HG02623 (cell line): Measurements from ENCODE around the gene FGD2.

Source experiments
- ATAC-seq: cut with Tn5 transposase; IDR thresholded peaks from one replicate; pipeline ENCODE4 v1.9.1; 2021; ENCODE audit warnings: moderate library complexity; ENCODE audit not compliant: unreplicated experiment

Gene FGD2, protein sequence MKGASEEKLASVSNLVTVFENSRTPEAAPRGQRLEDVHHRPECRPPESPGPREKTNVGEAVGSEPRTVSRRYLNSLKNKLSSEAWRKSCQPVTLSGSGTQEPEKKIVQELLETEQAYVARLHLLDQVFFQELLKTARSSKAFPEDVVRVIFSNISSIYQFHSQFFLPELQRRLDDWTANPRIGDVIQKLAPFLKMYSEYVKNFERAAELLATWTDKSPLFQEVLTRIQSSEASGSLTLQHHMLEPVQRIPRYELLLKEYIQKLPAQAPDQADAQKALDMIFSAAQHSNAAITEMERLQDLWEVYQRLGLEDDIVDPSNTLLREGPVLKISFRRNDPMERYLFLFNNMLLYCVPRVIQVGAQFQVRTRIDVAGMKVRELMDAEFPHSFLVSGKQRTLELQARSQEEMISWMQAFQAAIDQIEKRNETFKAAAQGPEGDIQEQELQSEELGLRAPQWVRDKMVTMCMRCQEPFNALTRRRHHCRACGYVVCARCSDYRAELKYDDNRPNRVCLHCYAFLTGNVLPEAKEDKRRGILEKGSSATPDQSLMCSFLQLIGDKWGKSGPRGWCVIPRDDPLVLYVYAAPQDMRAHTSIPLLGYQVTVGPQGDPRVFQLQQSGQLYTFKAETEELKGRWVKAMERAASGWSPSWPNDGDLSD

GRCh38 chr6:37005061-37005810, at the start of gene FGD2:
Gene FGD2, plus strand, starts transcription at chr6:37005655. Its CDS starts 163 bp downstream, at chr6:37005818.
- ATAC-seq, result peak; percentile 54

- no peak for ATAC-seq
Measured at GRCh38 chr6:36955671-36956445, 49.6 kb upstream of the FGD2 start.

DNA sequence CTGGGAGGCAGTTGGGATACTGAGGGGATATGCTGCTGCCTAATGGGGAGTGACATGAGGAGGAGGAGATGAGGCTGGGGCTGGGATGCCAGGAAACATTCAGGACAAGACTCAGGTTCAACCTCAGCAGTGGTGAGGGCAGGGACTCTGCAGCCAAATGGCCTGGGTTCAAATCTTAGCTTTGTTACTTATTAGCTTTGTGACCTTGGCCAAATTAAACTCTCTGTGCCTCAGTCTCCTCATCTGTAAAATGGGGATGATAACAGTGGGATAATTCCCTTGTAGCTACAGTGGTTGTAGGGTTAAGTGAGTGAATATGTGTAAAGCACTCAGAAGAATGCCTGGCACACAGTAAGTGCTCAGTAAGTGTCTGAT, 49.0 kb upstream of the FGD2 start:
- no peak for ATAC-seq

DNA sequence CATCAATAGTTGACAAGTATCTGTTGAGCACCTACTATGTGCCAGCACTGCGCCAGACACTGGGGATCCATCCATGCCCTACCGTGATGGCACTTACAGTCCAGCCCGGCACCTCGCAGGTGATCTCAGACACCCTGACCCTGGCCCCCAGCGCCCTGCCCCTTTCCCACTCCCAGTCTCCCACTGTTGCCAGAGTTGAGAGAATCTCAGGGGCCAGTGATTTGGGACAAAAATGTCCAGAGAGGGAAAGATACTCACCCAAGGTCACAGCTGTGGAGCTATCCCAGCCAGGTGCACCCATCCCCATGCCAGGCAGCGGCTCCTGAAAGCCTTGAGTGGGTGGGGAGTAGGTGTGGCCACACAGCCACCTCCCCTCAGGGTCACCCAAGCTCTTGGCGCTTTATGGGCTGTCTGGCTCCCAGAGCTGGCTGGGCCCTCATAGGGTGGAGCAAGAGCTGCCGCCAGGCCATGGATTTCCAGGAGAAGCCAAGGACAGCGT, 47.6 kb upstream of the FGD2 start:
- ATAC-seq, result no peak

DNA sequence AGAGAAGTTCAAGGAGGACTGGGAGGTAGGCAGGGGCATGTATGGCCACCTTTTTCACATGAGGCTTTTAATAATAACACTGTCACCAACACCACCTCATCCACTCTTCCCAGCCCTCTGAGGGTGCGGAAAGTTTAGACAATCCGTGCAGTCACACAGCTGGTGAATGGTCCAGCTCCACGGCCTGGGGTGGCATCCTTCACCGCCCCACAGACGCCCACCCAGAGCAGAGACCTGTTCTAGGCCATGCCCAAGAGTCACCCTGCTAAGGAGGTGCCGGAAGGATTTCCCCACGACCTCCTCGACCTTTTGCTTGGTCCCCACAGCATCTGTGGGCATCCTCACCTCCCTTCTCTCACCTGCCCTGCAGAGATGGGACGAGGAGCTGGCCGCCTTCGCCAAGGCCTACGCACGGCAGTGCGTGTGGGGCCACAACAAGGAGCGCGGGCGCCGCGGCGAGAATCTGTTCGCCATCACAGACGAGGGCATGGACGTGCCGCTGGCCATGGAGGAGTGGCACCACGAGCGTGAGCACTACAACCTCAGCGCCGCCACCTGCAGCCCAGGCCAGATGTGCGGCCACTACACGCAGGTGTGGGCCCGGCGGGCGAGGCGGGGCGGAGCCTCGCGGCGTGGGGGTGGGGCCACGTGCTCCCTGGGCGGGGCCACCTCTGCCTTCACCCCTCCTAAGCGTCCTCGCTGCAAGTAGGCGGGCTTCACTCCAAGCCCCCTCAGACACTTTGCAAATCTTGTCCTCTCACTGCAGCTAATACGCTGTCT, 46.5 kb upstream of the FGD2 start:
- no peak for ATAC-seq

GRCh38 chr6:36959555-36960250, 45.8 kb upstream of the FGD2 start:
- ATAC-seq, result no peak

DNA sequence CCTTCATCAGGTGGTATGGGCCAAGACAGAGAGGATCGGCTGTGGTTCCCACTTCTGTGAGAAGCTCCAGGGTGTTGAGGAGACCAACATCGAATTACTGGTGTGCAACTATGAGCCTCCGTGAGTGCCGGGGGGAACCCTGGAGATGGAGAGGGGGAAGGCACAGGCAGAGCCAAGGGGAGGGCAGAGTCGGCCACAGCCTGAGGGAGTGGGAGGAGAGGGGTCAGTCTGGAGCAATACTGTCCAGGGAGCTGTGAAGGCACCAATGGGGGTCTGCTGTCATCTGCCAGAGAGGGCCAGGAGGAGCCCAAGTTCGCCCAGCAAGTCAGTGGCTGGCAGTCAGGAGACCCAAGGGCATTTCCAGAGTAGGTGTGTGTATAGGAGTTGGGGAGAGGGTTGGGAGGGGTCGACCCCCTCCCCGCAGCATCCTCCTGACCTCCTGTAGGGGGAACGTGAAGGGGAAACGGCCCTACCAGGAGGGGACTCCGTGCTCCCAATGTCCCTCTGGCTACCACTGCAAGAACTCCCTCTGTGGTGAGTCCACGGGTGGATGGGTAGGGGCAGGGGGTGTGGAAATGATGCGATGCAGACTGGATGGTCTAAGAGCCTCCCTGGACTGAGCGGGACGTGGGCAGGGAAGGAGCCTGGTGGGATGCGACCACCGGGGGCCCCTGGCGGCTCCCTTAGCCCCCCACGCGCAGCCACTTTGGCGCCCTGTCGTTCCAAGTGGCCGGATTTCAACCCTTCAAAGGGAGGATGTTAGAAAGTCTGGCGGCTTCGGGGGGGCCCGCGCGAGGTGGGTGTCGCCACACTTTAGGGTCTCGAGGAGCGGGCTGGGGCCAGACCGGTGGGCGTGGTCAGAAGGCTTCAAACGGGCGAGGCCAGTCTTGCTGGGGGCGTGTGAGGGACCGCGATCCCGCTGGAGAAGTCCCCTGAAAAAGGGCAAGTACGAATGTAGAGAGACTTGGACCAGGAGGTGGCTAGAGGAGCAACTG, 43.7 kb upstream of the FGD2 start:
- ATAC-seq, result no peak

DNA sequence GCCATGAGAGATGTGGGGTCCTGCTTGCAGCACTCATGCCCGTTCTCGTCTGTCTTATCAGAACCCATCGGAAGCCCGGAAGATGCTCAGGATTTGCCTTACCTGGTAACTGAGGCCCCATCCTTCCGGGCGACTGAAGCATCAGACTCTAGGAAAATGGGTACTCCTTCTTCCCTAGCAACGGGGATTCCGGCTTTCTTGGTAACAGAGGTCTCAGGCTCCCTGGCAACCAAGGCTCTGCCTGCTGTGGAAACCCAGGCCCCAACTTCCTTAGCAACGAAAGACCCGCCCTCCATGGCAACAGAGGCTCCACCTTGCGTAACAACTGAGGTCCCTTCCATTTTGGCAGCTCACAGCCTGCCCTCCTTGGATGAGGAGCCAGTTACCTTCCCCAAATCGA, 42.6 kb upstream of the FGD2 start:
- no peak for ATAC-seq

DNA sequence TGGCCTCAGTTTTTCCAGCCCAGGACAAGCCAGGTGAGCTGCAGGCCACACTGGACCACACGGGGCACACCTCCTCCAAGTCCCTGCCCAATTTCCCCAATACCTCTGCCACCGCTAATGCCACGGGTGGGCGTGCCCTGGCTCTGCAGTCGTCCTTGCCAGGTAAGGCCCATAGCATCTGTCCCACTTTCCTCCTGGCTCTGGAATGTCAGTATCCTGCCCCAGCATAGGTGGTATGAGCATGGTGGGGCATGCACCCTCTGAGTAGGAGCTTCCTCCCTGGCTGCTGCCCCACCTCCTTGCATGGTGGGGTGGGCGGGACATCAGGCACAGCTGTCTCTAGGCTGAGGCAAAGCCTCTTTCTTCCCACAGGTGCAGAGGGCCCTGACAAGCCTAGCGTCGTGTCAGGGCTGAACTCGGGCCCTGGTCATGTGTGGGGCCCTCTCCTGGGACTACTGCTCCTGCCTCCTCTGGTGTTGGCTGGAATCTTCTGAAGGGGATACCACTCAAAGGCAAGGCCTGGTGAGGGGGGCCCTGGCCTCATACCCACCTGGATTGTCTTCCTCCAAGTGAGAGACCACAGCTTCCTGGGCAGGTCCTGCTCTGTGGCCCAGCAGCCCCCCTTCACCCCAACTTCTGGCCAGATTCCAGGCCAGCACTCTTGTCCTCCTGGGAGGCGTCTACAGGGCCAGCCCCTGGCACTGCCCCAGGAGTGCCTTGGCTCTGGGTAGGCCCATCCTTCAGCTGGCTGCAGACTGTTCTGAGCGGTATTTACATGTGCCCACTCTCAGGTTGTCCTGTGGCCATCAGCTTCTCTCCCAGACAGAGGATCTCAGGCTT, 41.8 kb upstream of the FGD2 start:
- ATAC-seq, result no peak

DNA sequence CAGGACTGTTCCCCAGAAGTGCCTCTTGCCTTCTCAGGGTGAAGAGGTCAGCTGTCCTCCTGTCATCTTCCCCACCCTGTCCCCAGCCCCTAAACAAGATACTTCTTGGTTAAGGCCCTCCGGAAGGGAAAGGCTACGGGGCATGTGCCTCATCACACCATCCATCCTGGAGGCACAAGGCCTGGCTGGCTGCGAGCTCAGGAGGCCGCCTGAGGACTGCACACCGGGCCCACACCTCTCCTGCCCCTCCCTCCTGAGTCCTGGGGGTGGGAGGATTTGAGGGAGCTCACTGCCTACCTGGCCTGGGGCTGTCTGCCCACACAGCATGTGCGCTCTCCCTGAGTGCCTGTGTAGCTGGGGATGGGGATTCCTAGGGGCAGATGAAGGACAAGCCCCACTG, 41.1 kb upstream of the FGD2 start:
- ATAC-seq, result no peak

DNA sequence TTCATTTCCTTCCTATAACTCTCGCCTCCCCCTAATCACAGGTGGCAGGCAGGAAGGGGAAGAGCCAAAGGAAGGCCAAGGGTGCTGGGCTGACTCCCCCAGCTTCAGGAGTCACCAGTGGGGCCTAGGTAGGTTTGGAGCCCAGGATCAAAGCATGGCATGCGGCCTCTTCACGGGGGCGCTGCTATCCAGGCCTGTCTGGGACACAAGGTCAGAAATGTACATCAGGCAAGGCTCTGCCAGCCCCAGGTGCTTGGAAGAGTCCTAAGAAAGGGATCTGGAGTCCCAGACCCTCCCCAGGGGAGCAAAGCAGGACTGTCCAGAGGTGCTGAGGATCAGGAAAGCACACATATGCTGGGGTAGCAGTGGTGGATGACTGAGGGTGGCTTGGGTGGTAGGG, 40.5 kb upstream of the FGD2 start:
- ATAC-seq, result no peak

- no peak for ATAC-seq
Measured at GRCh38 chr6:36967301-36967700, 38.2 kb upstream of the FGD2 start.

- no peak for ATAC-seq
Measured at GRCh38 chr6:36967757-36968156, 37.7 kb upstream of the FGD2 start.

GRCh38 chr6:36968266-36968977, 37.0 kb upstream of the FGD2 start:
- ATAC-seq, result no peak

GRCh38 chr6:36969240-36969691, 36.2 kb upstream of the FGD2 start:
- no peak for ATAC-seq

GRCh38 chr6:36969988-36970891, 35.2 kb upstream of the FGD2 start:
- ATAC-seq, result no peak
